Ishikawa (cell line): ENCODE results near the gene CD151.

ENCODE experiments used
- FOXM1 ChIP-seq: IDR thresholded peaks from 2 replicates; pipeline ENCODE4 v1.6.1; 2012; ENCODE audit warnings: low read depth, borderline replicate concordance
- RAD21 ChIP-seq: IDR thresholded peaks from 2 replicates; pipeline ENCODE4 v1.6.1; 2012; ENCODE audit warnings: low read depth
- TEAD4 ChIP-seq: IDR thresholded peaks from 2 replicates; pipeline ENCODE4 v1.6.1; 2012
- YY1 ChIP-seq: IDR thresholded peaks from 2 replicates; pipeline ENCODE4 v1.6.1; 2012; ENCODE audit warnings: low read depth
- TF ChIP-seq, protein P1 (sequence below): IDR thresholded peaks from 2 replicates; pipeline ENCODE4 v1.6.1; 2012
- TF ChIP-seq, protein P2 (sequence below): IDR thresholded peaks from 2 replicates; pipeline ENCODE4 v1.6.1; 2012; ENCODE audit warnings: low read depth, mild to moderate bottlenecking

DNA sequence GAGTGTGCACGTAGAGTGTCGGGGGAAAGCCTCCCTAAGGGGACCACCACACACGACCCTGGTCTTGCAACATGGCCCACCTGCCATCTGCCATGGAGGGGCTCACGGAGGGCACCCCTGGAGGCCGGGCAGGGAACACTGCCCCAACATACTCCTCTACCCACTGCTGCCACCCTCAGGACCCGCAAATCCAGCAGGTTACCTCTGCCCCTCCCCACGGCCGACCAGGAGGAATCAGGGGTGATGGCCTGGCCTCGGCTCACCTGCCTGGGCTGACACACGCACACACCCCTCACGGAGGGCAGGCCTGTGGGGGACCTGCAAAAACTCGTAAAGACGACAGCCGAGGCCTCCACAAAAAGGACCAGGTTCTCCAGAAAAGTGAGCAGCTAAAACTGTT lies 47.7 kb downstream of the CD151 start:
- TF ChIP-seq, protein P1, sequence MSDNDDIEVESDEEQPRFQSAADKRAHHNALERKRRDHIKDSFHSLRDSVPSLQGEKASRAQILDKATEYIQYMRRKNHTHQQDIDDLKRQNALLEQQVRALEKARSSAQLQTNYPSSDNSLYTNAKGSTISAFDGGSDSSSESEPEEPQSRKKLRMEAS = no peak
- TF ChIP-seq RAD21 (no peak), FOXM1 (no peak), TEAD4 (no peak), YY1 (no peak)
- TF ChIP-seq, protein P2, sequence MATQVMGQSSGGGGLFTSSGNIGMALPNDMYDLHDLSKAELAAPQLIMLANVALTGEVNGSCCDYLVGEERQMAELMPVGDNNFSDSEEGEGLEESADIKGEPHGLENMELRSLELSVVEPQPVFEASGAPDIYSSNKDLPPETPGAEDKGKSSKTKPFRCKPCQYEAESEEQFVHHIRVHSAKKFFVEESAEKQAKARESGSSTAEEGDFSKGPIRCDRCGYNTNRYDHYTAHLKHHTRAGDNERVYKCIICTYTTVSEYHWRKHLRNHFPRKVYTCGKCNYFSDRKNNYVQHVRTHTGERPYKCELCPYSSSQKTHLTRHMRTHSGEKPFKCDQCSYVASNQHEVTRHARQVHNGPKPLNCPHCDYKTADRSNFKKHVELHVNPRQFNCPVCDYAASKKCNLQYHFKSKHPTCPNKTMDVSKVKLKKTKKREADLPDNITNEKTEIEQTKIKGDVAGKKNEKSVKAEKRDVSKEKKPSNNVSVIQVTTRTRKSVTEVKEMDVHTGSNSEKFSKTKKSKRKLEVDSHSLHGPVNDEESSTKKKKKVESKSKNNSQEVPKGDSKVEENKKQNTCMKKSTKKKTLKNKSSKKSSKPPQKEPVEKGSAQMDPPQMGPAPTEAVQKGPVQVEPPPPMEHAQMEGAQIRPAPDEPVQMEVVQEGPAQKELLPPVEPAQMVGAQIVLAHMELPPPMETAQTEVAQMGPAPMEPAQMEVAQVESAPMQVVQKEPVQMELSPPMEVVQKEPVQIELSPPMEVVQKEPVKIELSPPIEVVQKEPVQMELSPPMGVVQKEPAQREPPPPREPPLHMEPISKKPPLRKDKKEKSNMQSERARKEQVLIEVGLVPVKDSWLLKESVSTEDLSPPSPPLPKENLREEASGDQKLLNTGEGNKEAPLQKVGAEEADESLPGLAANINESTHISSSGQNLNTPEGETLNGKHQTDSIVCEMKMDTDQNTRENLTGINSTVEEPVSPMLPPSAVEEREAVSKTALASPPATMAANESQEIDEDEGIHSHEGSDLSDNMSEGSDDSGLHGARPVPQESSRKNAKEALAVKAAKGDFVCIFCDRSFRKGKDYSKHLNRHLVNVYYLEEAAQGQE = no peak
